Brain pericyte (primary cell): ENCODE measurements around the gene TRIM46.

Experiments
- DNase-seq: peaks from one replicate; pipeline ENCODE4 v3.0.0-alpha.2; 2012; ENCODE audit warnings: low read depth, low spot score

Gene TRIM46

GRCh38 chr1:155173478-155174323 is at the start of gene TRIM46:
TRIM46 (plus strand) TSS chr1:155173849; CDS start chr1:155173967, 118 bp downstream.
- no peak for DNase-seq

- no peak for DNase-seq
Observed at GRCh38 chr1:155124503-155125463, 48.9 kb upstream of the TRIM46 start.

GRCh38 chr1:155125511-155125945 is 48.1 kb upstream of the TRIM46 start:
- DNase-seq, result no peak

GRCh38 chr1:155125946-155126555 is 47.6 kb upstream of the TRIM46 start:
- peak; percentile 15 for DNase-seq

GRCh38 chr1:155126556-155127104 is 47.0 kb upstream of the TRIM46 start:
- peak; percentile 53 for DNase-seq

GRCh38 chr1:155127105-155127966 is 46.3 kb upstream of the TRIM46 start, which contains the start of gene EFNA1:
EFNA1 (plus strand) TSS chr1:155127876; CDS start chr1:155127978, 102 bp downstream.
- peak; percentile 42 for DNase-seq

GRCh38 chr1:155127967-155128754 is 45.5 kb upstream of the TRIM46 start:
- DNase-seq, result no peak

GRCh38 chr1:155128755-155129473 is 44.7 kb upstream of the TRIM46 start:
- DNase-seq, result no peak

GRCh38 chr1:155130272-155131006 is 43.2 kb upstream of the TRIM46 start:
- DNase-seq, result no peak

- DNase-seq, result no peak
Observed at GRCh38 chr1:155131285-155131684, 42.4 kb upstream of the TRIM46 start.

GRCh38 chr1:155131856-155132255 is 41.8 kb upstream of the TRIM46 start:
- no peak for DNase-seq

- no peak for DNase-seq
Observed at GRCh38 chr1:155133799-155134281, 39.8 kb upstream of the TRIM46 start.

- no peak for DNase-seq
Observed at GRCh38 chr1:155134322-155134721, 39.3 kb upstream of the TRIM46 start.

- peak; percentile 57 for DNase-seq
Observed at GRCh38 chr1:155134880-155135414, 38.7 kb upstream of the TRIM46 start.

- peak; percentile 77 for DNase-seq
Observed at GRCh38 chr1:155135415-155136028, 38.1 kb upstream of the TRIM46 start, which contains the start of gene SLC50A1. SLC50A1 (plus strand) TSS chr1:155135852; CDS start chr1:155135912, 60 bp downstream.

GRCh38 chr1:155136748-155137147 is 36.9 kb upstream of the TRIM46 start:
- DNase-seq, result no peak
